Adrenal gland (tissue), 5 donors: Measurements from ENCODE around the gene SLC41A1.

ENCODE experiments used
- CTCF ChIP-seq, 6 experiments: fragments of 450-650 bp in 4 of 6; fragments of 200-600 bp in 2 of 6; sonication (generic) in 1 of 6; IDR thresholded peaks; 1 replicate in 5 of 6; 2 replicates in 1 of 6; pipeline versions ENCODE4 v1.5.1 to v1.8.0; 2016 to 2021; ENCODE audit warnings: antibody characterized with exemption in 6 of 6, mild to moderate bottlenecking in 2 of 6, moderate library complexity in 1 of 6
- POLR2A ChIP-seq, 2 donors: fragments of 450-650 bp; IDR thresholded peaks; one replicate each; pipeline ENCODE4 v1.6.1; 2017; ENCODE audit warnings: antibody characterized with exemption in 2 of 2, mild to moderate bottlenecking in 2 of 2, moderate library complexity in 1 of 2
- donor health status: DM: no; HTN: no; CAD: no.

DNA sequence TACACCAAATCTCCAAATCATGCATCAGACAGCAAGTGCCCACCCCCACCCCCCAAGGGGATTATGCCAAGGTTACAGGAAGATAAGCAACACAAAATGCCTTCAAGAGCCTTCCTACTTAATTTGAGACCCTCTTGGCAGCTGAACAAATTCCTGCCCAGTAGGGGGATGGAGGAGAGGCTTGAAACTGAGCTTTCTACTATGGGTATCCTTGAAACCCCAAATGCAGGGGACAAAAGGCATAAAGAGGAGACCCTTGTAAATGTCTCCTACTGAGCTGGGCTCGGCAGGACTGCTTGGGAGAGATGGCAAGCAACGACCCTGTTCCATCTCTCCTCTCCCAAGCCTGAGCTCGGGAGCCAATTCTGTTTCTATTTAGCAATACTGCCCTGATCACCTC is 3.5 kb downstream of the SLC41A1 start:
- TF ChIP-seq CTCF (IDR thresholded peaks at IDR 0.05), result no peak
- no peak for TF ChIP-seq POLR2A (IDR thresholded peaks at IDR 0.05)
